HG03439 (cell line): Measurements from ENCODE around the gene ETS1.

ENCODE experiments used
- ATAC-seq: cut with Tn5 transposase; IDR thresholded peaks from one replicate; pipeline ENCODE4 v1.9.1; 2021; ENCODE audit warnings: mild to moderate bottlenecking, moderate library complexity; ENCODE audit not compliant: unreplicated experiment

ETS1 gene

DNA sequence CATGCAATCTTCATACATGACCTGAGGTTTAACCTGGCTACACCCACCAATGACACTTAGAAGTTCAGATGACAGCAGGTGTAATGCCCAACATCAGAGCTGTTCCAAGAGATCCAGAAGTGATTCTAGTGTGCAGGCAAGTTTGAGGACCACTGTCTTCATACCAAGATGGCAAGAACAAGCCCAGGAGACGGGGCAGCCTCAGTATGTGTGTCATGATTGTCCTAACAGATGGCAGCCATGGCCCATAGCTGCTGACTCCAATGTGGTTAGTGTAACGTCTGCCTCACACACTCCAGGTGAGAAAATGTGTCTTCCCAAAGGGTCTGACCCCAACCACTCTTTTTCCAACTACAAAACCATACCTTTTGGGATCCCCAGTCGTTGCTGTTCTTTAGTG, 97.3 kb downstream of the ETS1 start:
- no peak for ATAC-seq

DNA sequence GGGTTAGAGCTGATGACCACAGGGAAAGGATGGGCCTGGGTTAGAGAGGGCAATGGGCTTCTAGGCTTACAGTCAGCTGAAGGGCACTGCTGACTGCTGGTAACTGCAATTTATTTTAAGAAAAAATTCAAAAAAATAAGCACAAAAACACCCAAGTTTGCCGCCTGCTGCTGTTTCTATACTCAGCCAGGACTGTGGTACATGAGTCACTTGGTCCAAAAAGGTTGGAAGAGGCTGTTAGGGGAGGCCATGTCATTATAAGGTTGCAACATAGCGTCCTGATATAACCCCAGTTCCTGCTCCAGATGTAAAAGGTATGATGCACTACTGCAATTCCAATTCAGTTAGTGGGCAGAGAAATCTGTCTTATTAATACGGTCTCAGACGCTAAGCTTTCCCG, 98.9 kb downstream of the ETS1 start:
- ATAC-seq: no peak

DNA sequence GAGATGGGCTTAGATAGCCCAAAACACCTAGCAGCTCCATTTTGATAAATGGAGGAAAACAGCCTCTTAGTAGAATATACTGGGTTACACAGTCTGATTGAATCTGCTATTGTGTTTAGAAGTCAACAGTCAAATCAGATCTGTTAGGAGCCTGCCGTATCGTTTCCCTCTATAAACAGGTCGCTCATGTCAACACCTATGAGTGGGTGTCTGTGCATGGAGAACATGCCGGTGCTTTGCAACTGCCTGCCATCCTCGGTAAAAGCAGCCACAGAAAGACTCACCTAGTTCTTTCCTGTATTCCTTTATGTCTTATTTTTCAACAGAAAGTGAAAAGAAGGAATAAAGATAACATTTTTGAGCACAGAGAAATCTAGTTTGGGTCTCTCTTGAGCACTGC, 99.4 kb downstream of the ETS1 start:
- ATAC-seq: no peak

DNA sequence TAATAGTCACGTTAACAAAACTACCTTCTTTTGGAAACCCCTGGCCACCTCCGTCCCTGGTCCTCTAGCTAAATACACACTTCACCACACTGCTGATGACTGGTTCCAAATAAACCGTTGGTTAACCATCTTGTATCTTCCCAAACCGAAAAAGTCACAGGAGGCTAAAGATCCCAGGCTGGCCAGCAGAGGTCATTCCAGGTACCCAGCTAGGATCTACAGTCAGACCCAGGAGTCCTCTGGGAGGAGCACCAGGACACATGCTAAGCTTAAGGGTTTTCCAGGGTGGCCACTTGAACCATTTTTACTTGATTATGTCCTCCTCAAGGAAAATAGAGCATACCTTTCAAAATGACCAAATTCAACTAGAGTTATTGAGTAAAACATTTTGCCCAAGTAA, 103.2 kb downstream of the ETS1 start:
- no peak for ATAC-seq

DNA sequence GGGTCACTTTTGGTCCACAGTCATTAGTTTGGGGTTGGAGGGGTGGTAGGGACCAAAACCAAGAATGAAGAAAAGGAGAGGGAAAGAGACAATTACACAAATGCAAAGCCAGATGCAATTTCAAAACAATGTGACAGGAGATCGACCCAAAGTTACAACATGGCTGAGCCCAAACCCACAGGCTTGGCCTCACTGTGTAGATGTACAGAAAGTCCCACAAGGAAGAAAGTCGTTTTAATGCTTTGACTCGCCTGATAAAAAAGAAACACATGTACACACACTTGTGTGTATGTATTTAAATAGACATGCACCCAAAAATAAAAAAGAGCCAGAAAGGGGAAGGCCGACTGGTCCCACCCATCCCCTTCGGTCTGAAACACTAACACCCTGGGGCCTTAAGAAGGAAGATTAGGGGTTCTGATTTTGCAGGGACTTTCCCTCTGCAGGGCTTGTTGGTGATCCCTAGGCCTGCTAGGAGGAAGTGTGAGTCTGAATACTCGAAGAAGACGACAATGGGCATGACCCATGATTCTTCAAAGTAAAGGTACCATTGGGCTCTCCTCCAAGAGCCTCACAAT, 104.1 kb downstream of the ETS1 start:
- ATAC-seq: peak; percentile 71

DNA sequence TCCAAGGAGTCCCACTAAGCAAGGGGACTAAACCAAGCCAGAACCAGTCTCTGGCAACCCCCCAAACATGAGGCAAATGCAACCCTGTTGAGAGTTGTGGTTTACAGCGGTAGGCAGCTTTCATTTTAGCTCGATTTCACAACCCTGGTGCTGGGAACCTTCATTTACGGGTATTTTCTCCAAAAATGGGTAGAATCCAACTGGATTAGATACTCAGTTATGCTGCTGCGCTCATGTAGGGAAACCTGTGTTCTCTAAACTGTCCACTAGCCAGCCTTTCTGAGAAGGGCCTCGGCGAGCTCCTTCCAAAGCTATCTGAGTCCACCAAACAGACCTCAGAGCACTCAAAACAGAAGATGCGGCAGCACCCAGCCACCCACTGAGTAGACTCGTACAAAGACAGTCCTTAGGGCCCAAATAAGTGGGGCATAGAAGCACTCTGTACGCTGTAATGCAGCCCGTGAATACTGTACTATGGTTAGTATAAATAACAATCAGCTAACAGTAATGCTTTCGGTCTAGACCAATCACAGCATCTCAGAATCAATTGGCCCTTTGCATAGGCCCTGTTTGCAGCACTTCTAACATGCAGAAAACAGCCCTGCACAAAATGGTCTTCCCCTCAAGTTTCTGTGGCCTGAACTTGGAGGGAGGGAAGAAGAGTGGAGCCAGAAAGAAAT, 104.7 kb downstream of the ETS1 start:
- ATAC-seq: peak; percentile 52

DNA sequence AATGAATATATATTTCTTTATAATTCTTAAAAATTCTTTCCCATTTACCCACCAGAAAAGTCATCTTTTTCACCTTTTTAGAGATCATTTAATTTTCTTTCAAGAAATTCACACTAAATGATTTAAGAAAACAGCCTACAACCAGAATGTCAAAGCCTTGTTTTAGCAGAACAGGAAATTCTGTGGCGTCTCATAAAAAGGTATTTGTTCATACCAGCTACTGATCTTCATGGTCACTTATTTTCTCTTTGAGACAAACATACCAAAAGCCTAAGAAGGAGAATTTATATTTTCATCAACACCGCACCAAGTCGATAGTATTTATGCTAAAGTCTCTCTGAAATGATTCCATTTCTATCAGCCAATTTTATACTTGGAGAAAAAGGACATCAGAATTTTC, 105.3 kb downstream of the ETS1 start:
- no peak for ATAC-seq

DNA sequence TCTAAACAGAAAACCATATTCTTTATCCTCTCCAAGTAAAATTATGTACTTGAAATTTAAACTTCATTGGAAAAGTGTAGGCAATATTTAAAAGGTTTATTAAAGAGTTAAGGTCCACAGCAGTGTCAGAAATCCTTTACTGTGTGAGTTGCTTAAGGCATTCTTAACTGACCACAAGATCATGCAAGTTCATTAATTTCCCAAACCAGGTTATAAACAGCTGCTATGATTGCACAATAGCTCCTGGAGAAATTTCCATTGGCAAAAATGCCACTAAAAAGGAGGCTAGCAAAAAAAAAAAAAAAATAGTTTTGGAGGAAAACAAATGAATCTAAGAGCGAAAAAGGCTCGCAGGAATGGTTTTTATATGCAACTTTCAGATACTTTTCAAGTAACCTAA, 106.2 kb downstream of the ETS1 start:
- ATAC-seq: no peak

DNA sequence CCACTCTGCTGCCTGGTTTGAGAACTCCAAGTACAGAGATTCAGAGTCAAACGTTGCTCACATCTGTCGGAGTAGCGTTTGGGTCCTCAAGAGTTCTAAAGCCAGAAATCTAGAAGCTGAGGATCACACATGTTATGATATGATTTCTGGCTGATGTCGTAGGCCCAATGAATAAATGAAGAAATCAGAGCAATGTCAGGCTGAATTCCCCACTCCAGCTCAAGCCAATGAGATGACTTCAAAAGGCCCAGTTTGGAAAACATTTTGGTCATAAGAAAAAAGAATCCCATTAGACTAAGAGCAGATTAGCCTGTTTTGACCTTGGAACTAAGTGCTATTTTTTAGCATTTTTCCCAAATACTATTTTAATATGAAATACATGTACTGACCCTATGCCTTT, 106.7 kb downstream of the ETS1 start:
- ATAC-seq: no peak

DNA sequence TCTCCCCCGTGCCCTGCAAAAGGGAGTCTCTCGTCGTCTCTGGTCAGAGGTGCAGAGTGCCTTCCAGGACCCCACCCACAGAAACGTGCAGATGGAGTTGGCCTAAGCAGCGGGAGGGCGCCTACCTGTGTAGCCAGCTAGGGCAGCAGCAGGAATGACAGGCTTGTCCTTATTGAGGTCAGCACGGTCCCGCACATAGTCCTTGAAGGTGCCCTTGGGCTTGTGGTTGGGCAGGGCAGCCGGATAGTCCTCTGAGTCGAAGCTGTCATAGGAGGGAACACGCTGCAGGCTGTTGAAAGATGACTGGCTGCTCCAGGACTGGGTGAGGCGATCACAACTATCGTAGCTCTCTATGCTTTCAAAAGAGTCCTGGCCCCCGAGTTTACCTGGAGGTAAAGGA, 107.3 kb downstream of the ETS1 start:
- ATAC-seq: no peak

DNA sequence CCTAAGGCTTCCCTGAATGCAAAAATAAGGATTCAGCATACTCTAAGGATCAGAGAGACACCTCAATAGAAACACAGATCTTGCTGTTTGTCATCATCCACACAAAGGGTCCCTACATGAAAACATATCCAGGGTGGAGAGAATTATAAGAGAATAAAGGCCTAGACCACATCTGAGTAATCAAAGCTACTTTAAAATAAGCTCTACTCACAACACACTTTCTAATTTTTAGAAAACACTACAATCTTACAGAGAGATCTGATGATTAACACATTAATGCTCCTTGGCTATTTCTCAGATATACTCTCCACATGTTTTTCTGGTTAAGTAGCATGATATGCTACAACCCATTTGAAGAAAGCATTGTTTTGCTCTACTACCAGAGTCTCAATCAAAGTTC, 108.2 kb downstream of the ETS1 start:
- no peak for ATAC-seq

DNA sequence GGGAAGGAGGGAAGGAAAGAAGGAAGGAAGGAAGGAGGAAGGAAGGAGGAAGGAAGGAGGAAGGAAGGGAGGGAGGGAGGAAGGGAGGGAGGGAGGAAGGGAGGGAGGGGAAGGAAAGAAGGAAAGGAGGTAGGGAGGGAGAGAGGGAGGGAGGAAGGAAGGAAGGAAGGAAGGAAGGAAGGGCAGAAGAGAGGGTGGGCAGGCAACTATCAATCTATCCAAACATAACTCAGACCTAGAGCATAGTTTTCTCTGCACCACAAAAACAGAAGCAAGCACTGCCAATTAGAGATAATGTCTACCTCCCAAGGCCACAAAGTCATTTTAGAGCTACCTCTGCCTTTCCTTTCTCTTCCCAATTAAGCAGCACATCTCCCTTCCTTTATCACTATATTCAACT, 109.1 kb downstream of the ETS1 start:
- ATAC-seq: no peak

DNA sequence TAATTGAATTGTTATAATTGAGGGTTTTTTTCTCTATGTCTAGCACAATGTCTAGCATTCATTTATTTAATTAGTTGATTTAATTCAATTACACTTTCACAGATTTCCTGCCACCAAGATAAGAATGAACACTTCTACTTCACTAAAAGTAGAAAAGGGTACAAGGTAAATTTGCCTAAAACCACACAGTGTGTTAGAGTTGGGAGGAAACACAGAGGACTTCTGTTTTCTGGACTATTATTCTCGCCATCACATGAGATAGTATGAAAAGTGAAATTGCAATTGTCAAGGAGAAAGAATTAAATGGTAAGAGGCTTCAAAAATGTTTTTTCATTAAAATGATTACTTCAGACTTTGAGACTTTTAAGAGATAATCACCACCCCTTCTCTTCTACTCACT, 109.5 kb downstream of the ETS1 start:
- no peak for ATAC-seq

DNA sequence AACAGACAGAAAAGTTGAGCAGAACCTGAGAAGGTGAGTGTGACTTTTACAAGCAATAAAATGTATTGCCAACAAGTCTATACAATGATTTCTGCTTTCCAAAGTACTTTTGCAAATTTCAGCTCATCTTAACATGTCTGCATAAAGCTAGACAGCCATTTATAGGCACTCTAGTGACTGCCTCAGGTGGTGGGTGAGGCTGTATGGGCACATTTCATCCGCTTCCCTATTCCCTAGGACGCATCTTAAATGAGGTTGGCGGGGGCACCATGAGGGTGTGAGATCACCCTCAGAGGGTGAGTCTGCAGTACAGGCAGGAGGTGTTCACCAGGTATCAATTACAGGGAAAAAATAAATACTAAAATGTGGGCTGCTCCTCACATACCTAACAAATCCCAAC, 110.1 kb downstream of the ETS1 start:
- ATAC-seq: no peak

DNA sequence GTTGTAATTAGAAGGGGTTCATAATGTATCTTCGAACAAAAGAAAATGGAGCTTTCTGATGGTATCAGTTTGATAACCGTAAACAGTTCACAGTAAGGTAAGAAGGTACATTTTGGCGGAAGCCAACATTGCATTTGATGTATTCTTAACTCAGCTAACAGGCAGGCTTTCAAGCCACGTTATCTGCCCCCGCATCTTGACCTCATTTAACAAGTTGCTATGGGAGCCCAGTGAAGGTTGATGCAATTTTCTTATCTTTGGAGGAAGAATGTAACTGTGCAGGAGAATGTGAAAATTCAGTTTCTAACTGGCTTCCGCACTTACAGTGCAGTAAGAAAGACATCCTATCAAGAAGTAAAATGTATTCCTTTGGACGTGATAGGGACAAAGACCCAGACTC, 110.6 kb downstream of the ETS1 start:
- ATAC-seq: no peak

DNA sequence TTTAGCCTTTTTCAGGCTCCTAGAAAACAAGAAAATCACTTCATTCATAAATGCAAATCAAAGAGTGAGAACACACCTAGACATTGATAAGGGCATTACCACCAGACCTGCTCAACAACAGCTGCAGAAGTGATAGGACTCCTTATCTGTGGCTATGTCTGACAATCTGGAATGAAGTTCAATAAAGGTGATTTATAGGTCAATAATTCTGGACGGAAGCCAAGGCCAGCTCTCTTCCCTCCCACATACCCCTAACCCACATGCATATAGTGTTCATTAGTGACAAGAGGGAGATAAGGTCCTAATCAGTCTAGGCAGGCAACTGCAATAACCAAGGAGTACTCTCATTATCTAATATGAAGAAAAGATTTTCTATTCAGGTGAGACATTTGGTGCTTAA, 111.3 kb downstream of the ETS1 start:
- ATAC-seq: no peak

DNA sequence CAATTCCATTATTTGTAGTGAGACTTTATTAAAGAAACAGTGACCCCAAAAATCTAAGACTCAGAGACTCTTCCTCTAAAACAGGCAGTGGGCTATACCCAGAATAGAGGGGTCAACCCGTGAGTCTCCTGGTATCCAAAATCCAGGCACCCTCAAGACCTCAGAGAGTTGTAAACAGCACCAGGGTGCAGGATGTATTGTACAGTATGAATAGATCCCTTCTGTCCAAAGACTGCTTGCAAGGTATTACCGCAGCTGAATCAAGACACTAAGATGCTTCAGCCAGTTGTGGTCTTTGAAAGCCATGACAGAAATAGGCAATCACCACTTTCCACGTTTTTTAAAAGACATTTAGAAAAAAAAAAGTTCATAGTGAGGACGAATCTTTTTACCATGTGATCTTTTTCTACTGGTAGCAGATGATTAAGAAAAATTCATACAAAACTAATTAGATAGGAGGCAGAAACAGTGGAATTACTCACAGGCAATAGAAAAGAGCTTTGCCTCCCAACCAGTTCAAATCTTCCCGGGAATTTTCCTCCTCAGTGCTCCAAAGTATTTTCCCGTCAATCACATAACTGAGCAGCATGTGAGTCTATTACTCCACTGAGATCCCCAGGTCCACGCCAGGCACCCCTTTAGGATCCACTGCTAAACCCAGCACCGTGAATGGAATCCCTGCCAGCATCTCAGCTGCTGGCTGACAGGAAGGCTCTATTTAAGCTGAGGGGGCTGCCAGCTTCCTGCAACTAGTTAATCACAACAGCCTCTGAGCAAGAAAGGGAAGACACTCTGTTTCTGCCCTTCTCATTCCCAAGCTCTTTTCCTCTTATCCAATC, 113.1 kb downstream of the ETS1 start:
- no peak for ATAC-seq

DNA sequence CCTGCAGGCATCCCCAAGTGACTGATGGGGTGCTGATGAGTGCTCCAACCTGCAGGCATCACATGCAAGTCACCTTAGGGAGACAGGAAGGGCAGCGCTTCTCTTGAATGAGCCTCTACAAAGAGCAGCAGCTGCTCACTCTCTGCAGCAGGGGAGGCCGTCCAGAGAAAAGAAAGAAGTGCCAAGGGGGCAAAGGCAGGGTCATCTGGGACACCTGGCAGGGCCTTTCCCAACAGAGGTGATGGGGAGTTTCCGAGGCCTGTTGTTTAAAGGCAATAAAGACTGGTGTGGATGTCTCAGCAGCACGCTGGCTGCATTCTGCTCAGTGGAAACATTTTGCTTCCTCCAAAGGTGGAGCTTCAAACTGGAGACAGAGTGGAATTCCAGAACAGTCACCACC, 113.7 kb downstream of the ETS1 start:
- ATAC-seq: no peak

DNA sequence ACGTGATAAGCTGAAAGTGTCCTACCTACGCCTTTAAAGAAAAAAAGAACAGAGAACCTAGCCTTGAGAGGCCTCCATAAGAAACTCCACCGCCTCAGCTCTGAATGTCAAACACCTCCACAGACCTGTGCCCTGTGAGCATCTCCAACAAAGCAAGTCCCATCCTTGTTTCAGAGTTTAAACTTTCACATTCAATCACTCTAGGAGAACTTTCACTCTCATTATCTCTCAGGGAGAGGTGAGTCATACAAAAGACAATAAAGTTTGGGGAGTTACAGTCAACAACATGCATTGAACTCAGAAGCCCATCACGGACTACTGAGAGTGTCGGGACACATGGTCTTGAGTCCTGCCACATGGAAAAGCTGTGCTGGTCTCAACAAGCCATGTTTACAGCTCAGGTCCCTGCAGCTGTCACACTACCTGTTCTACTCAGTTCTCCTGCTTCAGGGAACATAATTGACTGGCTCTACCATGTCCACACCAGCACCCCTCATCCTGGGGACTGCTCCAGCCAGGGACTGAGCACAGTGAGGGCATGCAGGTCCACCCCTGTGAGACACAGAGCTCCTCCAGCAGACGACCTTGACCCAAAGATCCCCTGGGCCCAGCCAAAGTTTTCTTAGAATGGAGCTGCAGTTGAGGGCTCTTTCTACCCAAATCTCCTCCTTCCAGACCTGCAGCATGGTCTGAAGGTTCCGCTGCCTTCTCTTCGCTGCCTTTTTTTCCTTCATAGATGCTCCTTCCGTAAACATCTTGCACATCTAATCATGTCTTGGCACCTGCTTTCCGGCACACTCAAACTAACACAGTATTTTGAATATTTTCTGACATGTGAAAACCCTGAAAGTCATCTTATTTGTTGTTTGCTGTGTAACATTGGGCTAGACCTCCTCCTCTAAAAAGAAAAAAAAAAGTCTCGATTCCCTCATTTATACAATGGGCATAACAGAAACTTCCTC, 114.9 kb downstream of the ETS1 start:
- peak; percentile 48 for ATAC-seq

DNA sequence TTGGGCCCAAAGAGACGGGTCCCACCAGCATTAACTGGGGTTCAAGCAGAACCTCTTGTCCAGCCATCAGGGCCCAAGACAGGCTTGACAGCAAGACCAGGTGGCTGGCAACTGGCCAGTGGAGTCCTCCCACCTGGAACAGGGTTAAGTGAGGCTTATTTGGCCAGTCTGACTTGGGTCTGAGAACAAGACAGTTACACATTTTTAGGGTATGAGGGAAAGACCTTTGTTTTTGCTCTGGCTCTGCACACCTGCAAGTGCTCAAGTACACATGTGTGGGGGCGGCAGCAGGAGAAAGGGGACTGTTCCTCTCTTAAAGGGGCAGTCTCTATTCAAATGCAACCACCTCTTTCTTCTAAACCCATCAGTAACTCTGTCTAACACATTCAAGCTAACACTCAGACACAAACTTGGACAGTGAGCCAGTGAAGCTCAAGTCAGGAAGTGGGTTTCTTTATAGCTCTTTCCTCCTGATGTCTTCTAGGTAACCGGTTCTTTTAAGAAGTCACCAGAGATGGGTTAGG, 116.2 kb downstream of the ETS1 start:
- peak; percentile 42 for ATAC-seq

DNA sequence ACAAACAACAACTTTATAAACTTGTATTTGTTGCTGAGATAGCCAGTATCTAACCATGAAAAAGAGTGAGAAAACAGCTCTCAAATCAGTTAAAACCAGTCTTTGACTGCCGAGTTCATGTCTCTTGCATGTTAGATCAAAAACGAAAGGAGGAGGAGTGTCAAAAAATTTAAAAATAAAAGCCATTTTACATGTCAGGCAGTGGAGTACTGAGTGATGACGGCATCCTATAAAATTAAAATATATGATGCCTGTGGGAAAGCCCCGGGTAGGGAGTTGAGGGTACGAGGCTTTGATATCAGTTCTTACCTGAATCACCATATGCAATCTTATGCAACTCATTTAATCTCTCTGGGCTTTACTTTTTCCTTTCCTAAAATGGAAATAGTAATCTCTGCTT, 117.3 kb downstream of the ETS1 start:
- ATAC-seq: no peak
